Stimulated activated CD4-positive, alpha-beta T cell treated with anti-CD3 and anti-CD28 coated beads, Interleukin-1b, Interleukin-23, amount 100 ng/mL, for 24 hours (primary cell): Measurements from ENCODE around the gene MOGAT2.
"Not testable (repeated sequence)": the region's sequence is repeated elsewhere in the genome, so short reads cannot be mapped to it uniquely, and the experiment has no call there.

Experiments used
- DNase-seq, 4 experiments: peaks; one replicate each; pipeline ENCODE4 v3.0.0-alpha.2; 2020; ENCODE audit warnings: low read depth in 4 of 4, low spot score in 1 of 4

The MOGAT2 gene

GRCh38 chr11:75718419-75719339 lies 1.0 kb downstream of the MOGAT2 start:
- no peak for DNase-seq

- no peak for DNase-seq
These were observed 2.0 kb downstream of the MOGAT2 start for GRCh38 chr11:75719340-75720239.

GRCh38 chr11:75720639-75721038 lies 3.0 kb downstream of the MOGAT2 start:
- DNase-seq = no peak

GRCh38 chr11:75721852-75722668 lies 4.4 kb downstream of the MOGAT2 start:
- DNase-seq = no peak

- DNase-seq = no peak
These were observed 5.0 kb downstream of the MOGAT2 start for GRCh38 chr11:75722669-75723042.

- DNase-seq = no peak
These were observed 8.1 kb downstream of the MOGAT2 start for GRCh38 chr11:75725547-75726320.

GRCh38 chr11:75728992-75729391 lies 11.4 kb downstream of the MOGAT2 start:
- no peak for DNase-seq

GRCh38 chr11:75731095-75731494 lies 13.5 kb downstream of the MOGAT2 start:
- no peak for DNase-seq

GRCh38 chr11:75733071-75733430 lies 15.4 kb downstream of the MOGAT2 start:
- no peak for DNase-seq

GRCh38 chr11:75733431-75734107 lies 15.9 kb downstream of the MOGAT2 start:
- no peak for DNase-seq

- no peak for DNase-seq
These were observed 17.0 kb downstream of the MOGAT2 start for GRCh38 chr11:75734491-75735180.

- no peak for DNase-seq
These were observed 17.7 kb downstream of the MOGAT2 start for GRCh38 chr11:75735181-75735845.

GRCh38 chr11:75737314-75737713 lies 19.7 kb downstream of the MOGAT2 start:
- no peak for DNase-seq

- DNase-seq = no peak
These were observed 23.0 kb downstream of the MOGAT2 start for GRCh38 chr11:75740681-75741080.

- not testable (repeated sequence) for DNase-seq
These were observed 25.5 kb downstream of the MOGAT2 start for GRCh38 chr11:75743159-75743558.

- no peak for DNase-seq
These were observed 26.3 kb downstream of the MOGAT2 start for GRCh38 chr11:75743711-75744563.

- DNase-seq = no peak
These were observed 28.2 kb downstream of the MOGAT2 start for GRCh38 chr11:75745807-75746206.
